SK-N-SH (cell line): ENCODE results near the gene GABRB3.

ENCODE experiments used
- EP300 ChIP-seq, 2 experiments: IDR thresholded peaks; 2 replicates each; pipeline versions ENCODE4 v1.4.0 to v1.6.1; 2012; ENCODE audit warnings: borderline replicate concordance in 1 of 2, low read depth in 1 of 2, low read length in 1 of 2
- EZH2phosphoT487 ChIP-seq: fragments of 200-600 bp; sonication (generic); IDR thresholded peaks from 2 replicates; pipeline ENCODE4 v1.6.1; 2017; ENCODE audit warnings: low read depth, mixed run types, mild to moderate bottlenecking, antibody characterized with exemption, moderate library complexity, borderline replicate concordance
- POLR2AphosphoS5 ChIP-seq: IDR thresholded peaks from 2 replicates; pipeline ENCODE4 v1.6.1; 2012; ENCODE audit warnings: low read depth, low read length
- RCOR1 ChIP-seq: fragments of 150-350 bp; IDR thresholded peaks from 2 replicates; pipeline ENCODE4 v1.6.1; 2017; ENCODE audit warnings: antibody characterized with exemption, low read length
- RXRA ChIP-seq: IDR thresholded peaks from 2 replicates; pipeline ENCODE4 v1.4.0; 2012; ENCODE audit warnings: low read depth, mild to moderate bottlenecking, borderline replicate concordance
- TEAD4 ChIP-seq: IDR thresholded peaks from 2 replicates; pipeline ENCODE4 v1.4.0; 2012; ENCODE audit warnings: mild to moderate bottlenecking, borderline replicate concordance; ENCODE audit not compliant: insufficient read depth
- TF ChIP-seq, protein P1 (sequence below): fragments of 200-600 bp; sonication (generic); IDR thresholded peaks from 2 replicates; pipeline ENCODE4 v1.6.1; 2017; ENCODE audit warnings: antibody characterized with exemption, mild to moderate bottlenecking, moderate library complexity
- TF ChIP-seq, protein P2 (sequence below): fragments of 150-350 bp; IDR thresholded peaks from 2 replicates; pipeline ENCODE4 v1.6.1; 2017; ENCODE audit warnings: antibody characterized with exemption, low read length, low read depth, borderline replicate concordance
- TF ChIP-seq, protein P3 (sequence below): IDR thresholded peaks from 2 replicates; pipeline ENCODE4 v1.4.0; 2012; ENCODE audit warnings: low read depth, borderline replicate concordance
- TF ChIP-seq, protein P4 (sequence below): IDR thresholded peaks from 2 replicates; pipeline ENCODE4 v1.4.0; 2012; ENCODE audit warnings: low read depth
- TF ChIP-seq, protein P5 (sequence below): IDR thresholded peaks from 2 replicates; pipeline ENCODE4; 2012
- TF ChIP-seq, protein P6 (sequence below): IDR thresholded peaks from 2 replicates; pipeline ENCODE4 v1.6.1; 2012; ENCODE audit warnings: mild to moderate bottlenecking, low read depth, low read length, moderate library complexity

DNA sequence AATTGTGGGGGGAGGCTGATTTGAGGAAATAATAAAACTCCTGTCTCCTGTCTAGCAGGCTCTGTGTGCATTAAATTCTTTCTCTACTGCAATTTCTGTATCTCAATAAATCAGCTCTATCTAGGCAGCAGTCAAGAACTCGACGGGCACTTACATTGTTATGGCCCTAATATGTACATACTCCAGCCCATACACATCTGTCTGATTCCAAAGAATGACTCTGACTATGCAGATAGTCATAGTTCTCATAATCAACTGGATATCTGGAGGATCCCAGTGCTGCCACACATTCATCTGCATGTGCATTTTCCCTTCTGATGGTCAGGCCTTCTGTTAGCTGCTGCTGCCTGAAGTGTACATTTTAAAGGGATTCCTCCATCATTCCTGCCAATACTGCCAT, 114.6 kb downstream of the GABRB3 start:
- TF ChIP-seq, protein P1, sequence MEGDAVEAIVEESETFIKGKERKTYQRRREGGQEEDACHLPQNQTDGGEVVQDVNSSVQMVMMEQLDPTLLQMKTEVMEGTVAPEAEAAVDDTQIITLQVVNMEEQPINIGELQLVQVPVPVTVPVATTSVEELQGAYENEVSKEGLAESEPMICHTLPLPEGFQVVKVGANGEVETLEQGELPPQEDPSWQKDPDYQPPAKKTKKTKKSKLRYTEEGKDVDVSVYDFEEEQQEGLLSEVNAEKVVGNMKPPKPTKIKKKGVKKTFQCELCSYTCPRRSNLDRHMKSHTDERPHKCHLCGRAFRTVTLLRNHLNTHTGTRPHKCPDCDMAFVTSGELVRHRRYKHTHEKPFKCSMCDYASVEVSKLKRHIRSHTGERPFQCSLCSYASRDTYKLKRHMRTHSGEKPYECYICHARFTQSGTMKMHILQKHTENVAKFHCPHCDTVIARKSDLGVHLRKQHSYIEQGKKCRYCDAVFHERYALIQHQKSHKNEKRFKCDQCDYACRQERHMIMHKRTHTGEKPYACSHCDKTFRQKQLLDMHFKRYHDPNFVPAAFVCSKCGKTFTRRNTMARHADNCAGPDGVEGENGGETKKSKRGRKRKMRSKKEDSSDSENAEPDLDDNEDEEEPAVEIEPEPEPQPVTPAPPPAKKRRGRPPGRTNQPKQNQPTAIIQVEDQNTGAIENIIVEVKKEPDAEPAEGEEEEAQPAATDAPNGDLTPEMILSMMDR: no peak
- no peak for TF ChIP-seq TEAD4
- no peak for TF ChIP-seq EP300 (IDR thresholded peaks at IDR 0.05; ENCODE audit: borderline replicate concordance in 1 of 2, low read depth in 1 of 2, low read length in 1 of 2)
- TF ChIP-seq, protein P2, sequence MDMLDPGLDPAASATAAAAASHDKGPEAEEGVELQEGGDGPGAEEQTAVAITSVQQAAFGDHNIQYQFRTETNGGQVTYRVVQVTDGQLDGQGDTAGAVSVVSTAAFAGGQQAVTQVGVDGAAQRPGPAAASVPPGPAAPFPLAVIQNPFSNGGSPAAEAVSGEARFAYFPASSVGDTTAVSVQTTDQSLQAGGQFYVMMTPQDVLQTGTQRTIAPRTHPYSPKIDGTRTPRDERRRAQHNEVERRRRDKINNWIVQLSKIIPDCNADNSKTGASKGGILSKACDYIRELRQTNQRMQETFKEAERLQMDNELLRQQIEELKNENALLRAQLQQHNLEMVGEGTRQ: no peak
- TF ChIP-seq, protein P3, sequence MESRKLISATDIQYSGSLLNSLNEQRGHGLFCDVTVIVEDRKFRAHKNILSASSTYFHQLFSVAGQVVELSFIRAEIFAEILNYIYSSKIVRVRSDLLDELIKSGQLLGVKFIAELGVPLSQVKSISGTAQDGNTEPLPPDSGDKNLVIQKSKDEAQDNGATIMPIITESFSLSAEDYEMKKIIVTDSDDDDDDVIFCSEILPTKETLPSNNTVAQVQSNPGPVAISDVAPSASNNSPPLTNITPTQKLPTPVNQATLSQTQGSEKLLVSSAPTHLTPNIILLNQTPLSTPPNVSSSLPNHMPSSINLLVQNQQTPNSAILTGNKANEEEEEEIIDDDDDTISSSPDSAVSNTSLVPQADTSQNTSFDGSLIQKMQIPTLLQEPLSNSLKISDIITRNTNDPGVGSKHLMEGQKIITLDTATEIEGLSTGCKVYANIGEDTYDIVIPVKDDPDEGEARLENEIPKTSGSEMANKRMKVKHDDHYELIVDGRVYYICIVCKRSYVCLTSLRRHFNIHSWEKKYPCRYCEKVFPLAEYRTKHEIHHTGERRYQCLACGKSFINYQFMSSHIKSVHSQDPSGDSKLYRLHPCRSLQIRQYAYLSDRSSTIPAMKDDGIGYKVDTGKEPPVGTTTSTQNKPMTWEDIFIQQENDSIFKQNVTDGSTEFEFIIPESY: no peak
- TF ChIP-seq RCOR1: no peak
- TF ChIP-seq, protein P4, sequence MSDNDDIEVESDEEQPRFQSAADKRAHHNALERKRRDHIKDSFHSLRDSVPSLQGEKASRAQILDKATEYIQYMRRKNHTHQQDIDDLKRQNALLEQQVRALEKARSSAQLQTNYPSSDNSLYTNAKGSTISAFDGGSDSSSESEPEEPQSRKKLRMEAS: no peak
- TF ChIP-seq POLR2AphosphoS5: no peak
- TF ChIP-seq, protein P5, sequence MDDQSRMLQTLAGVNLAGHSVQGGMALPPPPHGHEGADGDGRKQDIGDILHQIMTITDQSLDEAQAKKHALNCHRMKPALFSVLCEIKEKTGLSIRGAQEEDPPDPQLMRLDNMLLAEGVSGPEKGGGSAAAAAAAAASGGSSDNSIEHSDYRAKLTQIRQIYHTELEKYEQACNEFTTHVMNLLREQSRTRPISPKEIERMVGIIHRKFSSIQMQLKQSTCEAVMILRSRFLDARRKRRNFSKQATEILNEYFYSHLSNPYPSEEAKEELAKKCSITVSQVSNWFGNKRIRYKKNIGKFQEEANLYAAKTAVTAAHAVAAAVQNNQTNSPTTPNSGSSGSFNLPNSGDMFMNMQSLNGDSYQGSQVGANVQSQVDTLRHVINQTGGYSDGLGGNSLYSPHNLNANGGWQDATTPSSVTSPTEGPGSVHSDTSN: no peak
- TF ChIP-seq RXRA: no peak
- TF ChIP-seq, protein P6, sequence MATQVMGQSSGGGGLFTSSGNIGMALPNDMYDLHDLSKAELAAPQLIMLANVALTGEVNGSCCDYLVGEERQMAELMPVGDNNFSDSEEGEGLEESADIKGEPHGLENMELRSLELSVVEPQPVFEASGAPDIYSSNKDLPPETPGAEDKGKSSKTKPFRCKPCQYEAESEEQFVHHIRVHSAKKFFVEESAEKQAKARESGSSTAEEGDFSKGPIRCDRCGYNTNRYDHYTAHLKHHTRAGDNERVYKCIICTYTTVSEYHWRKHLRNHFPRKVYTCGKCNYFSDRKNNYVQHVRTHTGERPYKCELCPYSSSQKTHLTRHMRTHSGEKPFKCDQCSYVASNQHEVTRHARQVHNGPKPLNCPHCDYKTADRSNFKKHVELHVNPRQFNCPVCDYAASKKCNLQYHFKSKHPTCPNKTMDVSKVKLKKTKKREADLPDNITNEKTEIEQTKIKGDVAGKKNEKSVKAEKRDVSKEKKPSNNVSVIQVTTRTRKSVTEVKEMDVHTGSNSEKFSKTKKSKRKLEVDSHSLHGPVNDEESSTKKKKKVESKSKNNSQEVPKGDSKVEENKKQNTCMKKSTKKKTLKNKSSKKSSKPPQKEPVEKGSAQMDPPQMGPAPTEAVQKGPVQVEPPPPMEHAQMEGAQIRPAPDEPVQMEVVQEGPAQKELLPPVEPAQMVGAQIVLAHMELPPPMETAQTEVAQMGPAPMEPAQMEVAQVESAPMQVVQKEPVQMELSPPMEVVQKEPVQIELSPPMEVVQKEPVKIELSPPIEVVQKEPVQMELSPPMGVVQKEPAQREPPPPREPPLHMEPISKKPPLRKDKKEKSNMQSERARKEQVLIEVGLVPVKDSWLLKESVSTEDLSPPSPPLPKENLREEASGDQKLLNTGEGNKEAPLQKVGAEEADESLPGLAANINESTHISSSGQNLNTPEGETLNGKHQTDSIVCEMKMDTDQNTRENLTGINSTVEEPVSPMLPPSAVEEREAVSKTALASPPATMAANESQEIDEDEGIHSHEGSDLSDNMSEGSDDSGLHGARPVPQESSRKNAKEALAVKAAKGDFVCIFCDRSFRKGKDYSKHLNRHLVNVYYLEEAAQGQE: no peak
- TF ChIP-seq EZH2phosphoT487: no peak
